Large intestine (tissue), 3 donors: Measurements from ENCODE around the gene KRT20. TPM values are rescaled to one million over a fixed set of nuclear protein-coding genes. Genes with fewer than 3 reads are reported as not detected.

Experiments
- DNase-seq, 2 donors: peaks; one replicate each; pipeline versions ENCODE4 v3.0.0 to v3.0.0-alpha.2; 2013
- H3K27ac ChIP-seq: one replicate; pipeline ENCODE4 v1.5.1; 2013; ENCODE audit warnings: low read length
- H3K27me3 ChIP-seq: 2 replicates; pipeline ENCODE4 v1.6.1; 2013; ENCODE audit warnings: low read length; ENCODE audit not compliant: control insufficient read depth, insufficient read depth
- H3K36me3 ChIP-seq: 2 replicates; pipeline ENCODE4 v1.6.1; 2013; ENCODE audit warnings: low read length; ENCODE audit not compliant: control insufficient read depth, insufficient read depth
- H3K4me1 ChIP-seq: one replicate; pipeline ENCODE4 v1.6.1; 2013; ENCODE audit warnings: low read length; ENCODE audit not compliant: control insufficient read depth, insufficient read depth
- H3K4me3 ChIP-seq: one replicate; pipeline ENCODE4 v1.5.1; 2013; ENCODE audit warnings: low read length
- H3K9me3 ChIP-seq: one replicate; pipeline ENCODE4 v1.6.1; 2013; ENCODE audit warnings: mild to moderate bottlenecking, low read depth, low read length, moderate library complexity; ENCODE audit not compliant: control insufficient read depth
- WGBS: methylation state at CpG from one replicate; pipeline ENCODE4 v1.1.5; 2013; ENCODE audit warnings: low lambda C conversion rate; ENCODE audit not compliant: insufficient coverage; 5-methylcytosine and 5-hydroxymethylcytosine counted together
- polyA plus RNA-seq: library from polyadenylated mRNA; unstranded; fragments of 120-200 nt; gene quantifications from one replicate; pipeline ENCODE4 v1.2.1, GENCODE V29; 2013

Gene KRT20
- polyA plus RNA-seq, 1 donor: 31.7 TPM

- no peaks in the 10 kb centered on the region for H3K27me3 ChIP-seq
- H3K9me3 ChIP-seq: no peaks in the 10 kb centered on the region
- no peak for DNase-seq
- WGBS: 100% methylated on average over 2 of the region's 3 CpGs
- no peaks in the 10 kb centered on the region for H3K4me1 ChIP-seq
- no peak overlapping the region for H3K4me3 ChIP-seq
- no peak overlapping the region for H3K27ac ChIP-seq
- no peaks in the 10 kb centered on the region for H3K36me3 ChIP-seq
These were observed 30.2 kb upstream of the KRT20 start for GRCh38 chr17:40915199-40915661.

DNA sequence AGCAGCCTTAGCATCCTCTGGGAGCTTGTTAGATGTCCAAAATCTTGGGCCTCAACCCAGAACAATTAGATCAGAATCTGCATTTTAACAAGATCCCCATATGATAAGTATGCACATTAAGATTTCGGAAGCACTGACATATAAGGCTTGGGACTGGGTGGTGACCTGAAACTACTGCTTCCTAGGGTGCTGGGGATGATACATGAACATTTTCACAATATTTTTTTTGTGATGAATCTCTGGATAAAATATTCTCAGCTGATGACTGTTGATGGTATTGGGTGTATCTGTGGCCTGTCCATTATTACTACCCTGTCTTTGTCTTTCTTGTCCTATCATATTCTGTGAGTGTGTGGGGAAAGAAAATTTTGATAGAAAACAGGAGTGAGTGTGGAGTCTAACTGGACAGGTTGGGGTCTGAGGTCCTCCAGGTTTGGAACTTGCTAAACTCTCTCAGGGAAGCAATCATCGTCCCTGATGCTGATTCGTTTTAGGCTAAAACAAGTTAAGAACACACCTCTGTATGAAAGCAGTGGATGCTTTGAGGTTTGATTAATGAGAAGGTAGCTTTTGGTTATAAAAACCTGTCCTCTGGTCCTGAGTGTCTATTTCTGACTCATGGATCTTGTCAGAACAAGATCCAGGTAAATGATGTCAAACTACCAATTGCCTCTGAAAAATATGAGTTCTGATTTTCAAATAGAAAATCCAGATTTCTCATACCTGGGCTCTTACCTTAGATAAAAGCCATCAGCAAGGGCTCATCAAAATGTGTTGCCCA is 29.2 kb upstream of the KRT20 start:
- DNase-seq: no peak
- WGBS: no CpG with 5 or more reads among the region's 3 CpGs
- H3K27me3 ChIP-seq: no peaks in the 10 kb centered on the region

DNA sequence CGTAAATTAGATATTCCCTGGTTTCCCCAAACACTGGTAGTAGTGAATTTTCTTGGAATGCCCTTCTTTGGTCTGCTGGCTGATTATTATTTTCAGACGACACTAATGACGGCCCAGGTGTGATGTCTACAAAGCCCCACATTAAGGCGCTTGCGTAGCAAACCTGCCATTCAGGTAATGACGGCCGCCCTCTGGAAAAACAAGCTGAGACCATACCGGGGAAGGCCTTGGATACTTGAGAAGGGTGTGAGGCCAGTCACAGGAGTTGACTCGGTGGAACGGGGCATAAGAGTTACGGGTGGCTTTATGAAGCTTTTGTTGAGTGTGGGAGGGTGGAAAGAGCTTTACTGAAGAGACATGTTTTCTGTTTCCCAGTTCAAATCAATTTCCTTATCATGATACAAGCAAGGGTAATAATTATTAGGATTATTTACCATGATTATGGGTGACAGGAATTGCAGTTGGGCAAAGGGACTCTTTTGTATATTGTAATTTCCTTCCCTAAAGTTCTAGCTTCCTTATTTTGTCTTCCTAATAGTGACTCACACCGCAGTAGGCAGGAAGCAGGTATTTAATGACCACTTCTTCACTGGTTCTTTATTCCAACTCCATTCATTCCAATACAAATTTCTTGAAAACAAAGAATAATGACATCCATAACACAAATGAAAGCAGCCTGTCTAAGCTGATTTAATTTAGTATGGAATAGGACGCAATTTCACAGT is 27.6 kb upstream of the KRT20 start:
- H3K36me3 ChIP-seq: no peaks in the 10 kb centered on the region
- WGBS: 100% methylated on average over 1 of the region's 13 CpGs
- H3K4me3 ChIP-seq: no peak overlapping the region
- H3K4me1 ChIP-seq: no peaks in the 10 kb centered on the region
- no peak for DNase-seq
- no peaks in the 10 kb centered on the region for H3K27me3 ChIP-seq
- no peaks in the 10 kb centered on the region for H3K9me3 ChIP-seq
- H3K27ac ChIP-seq: no peak overlapping the region

More for the DNA sequence above, 29.2 kb upstream of the KRT20 start:
- Histone ChIP-seq H3K36me3 (no peaks in the 10 kb centered on the region), H3K9me3 (no peaks in the 10 kb centered on the region), H3K4me3 (no peak overlapping the region), H3K4me1 (no peaks in the 10 kb centered on the region), H3K27ac (no peak overlapping the region)

- H3K9me3 ChIP-seq: no peaks in the 10 kb centered on the region
- no CpG with 5 or more reads among the region's 3 CpGs for WGBS
- no peak overlapping the region for H3K27ac ChIP-seq
- no peaks in the 10 kb centered on the region for H3K4me1 ChIP-seq
- no peak for DNase-seq
- H3K27me3 ChIP-seq: no peaks in the 10 kb centered on the region
- H3K36me3 ChIP-seq: no peaks in the 10 kb centered on the region
- no peak overlapping the region for H3K4me3 ChIP-seq
These were observed 25.4 kb upstream of the KRT20 start for GRCh38 chr17:40910441-40910841.

- DNase-seq: no peak
- peaks cover 5% of the 10 kb centered on the region for H3K4me1 ChIP-seq
- no peaks in the 10 kb centered on the region for H3K27me3 ChIP-seq
- no peak overlapping the region for H3K4me3 ChIP-seq
- H3K9me3 ChIP-seq: no peaks in the 10 kb centered on the region
- H3K27ac ChIP-seq: no peak overlapping the region
- no peaks in the 10 kb centered on the region for H3K36me3 ChIP-seq
- WGBS: 40% methylated on average over 2 of the region's 4 CpGs
These were observed 24.7 kb upstream of the KRT20 start for GRCh38 chr17:40909755-40910154.

DNA sequence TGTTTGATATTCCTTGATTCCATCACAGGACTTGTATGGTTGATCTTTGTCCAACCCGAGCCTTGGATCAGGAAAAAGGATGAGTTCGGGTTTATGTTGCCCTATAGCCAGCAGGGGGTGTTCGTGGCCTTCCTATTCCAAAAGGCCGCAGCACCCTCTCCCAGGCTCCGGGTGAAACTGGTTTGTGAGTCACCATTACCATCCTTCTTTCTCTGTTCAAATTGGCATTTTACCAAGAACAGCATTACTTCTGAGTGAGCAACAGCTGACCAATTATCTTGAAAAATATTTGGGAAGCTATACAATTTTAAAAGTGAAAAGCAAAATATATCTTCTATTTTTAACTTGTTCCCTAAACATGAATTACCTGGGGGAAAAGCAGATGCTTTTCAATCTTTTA is 24.3 kb upstream of the KRT20 start:
- Histone ChIP-seq H3K36me3 (no peaks in the 10 kb centered on the region), H3K4me1 (peaks cover 9% of the 10 kb centered on the region), H3K9me3 (no peaks in the 10 kb centered on the region), H3K27ac (no peak overlapping the region), H3K27me3 (no peaks in the 10 kb centered on the region), H3K4me3 (no peak overlapping the region)
- no CpG with 5 or more reads among the region's 5 CpGs for WGBS
- DNase-seq: peak; percentile 79 to 80

DNA sequence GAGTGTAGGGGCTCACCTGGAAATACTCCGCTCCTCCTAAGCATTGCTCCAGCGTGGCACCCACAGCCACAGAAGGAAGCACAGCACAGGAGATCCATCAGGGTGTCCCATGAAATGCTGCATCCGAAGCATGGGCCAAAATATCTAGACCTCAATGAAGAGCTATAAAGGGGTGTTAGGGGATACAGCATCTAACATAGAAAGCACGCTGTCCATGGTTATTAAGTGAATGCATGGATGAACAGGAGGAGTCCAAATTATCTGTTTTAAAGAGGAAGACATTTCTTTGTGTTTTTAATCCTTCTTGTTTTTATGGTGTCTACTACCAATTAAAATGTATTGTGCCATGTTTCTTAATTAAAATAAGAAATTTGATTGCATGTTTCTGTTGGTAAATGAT is 21.6 kb upstream of the KRT20 start:
- Histone ChIP-seq H3K9me3 (no peaks in the 10 kb centered on the region), H3K27me3 (no peaks in the 10 kb centered on the region), H3K36me3 (no peaks in the 10 kb centered on the region), H3K27ac (no peak overlapping the region), H3K4me3 (no peak overlapping the region), H3K4me1 (peaks cover 32% of the 10 kb centered on the region)
- DNase-seq: no peak
- WGBS: no CpG with 5 or more reads among the region's 4 CpGs

DNA sequence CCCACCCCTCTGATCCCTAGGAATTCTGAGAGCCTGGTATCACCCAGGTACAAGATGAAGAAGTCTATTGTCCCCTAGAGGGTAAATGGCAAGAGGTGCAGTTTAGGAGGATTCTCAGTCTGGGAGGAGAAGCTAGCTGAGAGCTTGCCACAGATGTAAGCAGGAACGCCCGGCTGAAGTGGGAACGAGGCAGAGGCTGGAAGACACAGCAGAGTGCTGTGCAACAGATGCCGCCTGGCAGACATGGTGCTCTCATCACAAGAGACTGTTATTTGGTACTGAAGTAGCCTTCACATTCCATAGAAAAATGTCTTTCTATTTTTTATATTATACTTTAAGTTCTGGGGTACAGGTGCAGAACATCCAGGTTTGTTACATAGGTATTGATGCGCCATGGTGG is 20.3 kb upstream of the KRT20 start:
- Histone ChIP-seq H3K27me3 (no peaks in the 10 kb centered on the region), H3K27ac (no peak overlapping the region), H3K9me3 (no peaks in the 10 kb centered on the region), H3K36me3 (no peaks in the 10 kb centered on the region), H3K4me3 (no peak overlapping the region), H3K4me1 (peaks cover 43% of the 10 kb centered on the region)
- no peak for DNase-seq
- WGBS: no CpG with 5 or more reads among the region's 5 CpGs

GRCh38 chr17:40903129-40903847 is 18.2 kb upstream of the KRT20 start:
- peak; percentile 73 to 90 for DNase-seq
- Histone ChIP-seq H3K4me1 (peaks cover 52% of the 10 kb centered on the region), H3K27me3 (no peaks in the 10 kb centered on the region), H3K4me3 (no peak overlapping the region), H3K27ac (peak overlapping the region; percentile 93), H3K9me3 (no peaks in the 10 kb centered on the region), H3K36me3 (no peaks in the 10 kb centered on the region)
- 20% methylated on average over 1 of the region's 12 CpGs for WGBS

DNA sequence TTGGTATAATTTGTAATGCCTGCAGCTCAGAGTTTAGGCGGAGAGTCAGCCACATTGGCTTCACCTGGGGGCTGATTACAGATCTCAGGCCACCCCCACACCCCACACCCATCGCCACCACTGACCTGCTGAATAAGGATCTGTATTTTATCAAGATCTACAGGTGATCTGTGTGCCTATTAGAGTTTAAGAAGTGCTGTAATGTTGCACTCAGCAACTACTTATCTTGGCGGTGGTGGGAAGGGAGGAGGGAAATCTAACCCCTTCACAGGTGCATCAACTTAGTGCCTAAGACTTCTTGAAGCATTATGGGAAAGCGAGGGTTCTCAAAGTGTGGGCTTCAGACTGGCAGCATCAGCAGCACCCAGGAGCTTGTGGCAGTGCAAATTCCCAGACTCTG is 17.5 kb upstream of the KRT20 start:
- H3K36me3 ChIP-seq: no peaks in the 10 kb centered on the region
- DNase-seq: peak in 1 of 2 donors; percentile 57
- H3K9me3 ChIP-seq: no peaks in the 10 kb centered on the region
- H3K27me3 ChIP-seq: no peaks in the 10 kb centered on the region
- H3K4me1 ChIP-seq: peaks cover 52% of the 10 kb centered on the region
- H3K4me3 ChIP-seq: no peak overlapping the region
- H3K27ac ChIP-seq: peak overlapping the region; percentile 93
- WGBS: no CpG with 5 or more reads among the region's 4 CpGs
